Neutrophil (primary cell): ENCODE results near the gene SMURF2.
"Not testable (repeated sequence)": the region's sequence is repeated elsewhere in the genome, so short reads cannot be mapped to it uniquely, and the experiment has no call there.

Source experiments
- H3K27ac ChIP-seq: fragments of 200-600 bp; sonication (generic); 2 replicates; pipeline ENCODE4 v1.5.1; 2016; ENCODE audit warnings: mild to moderate bottlenecking, moderate library complexity
- H3K27me3 ChIP-seq: fragments of 200-600 bp; sonication (generic); 2 replicates; pipeline ENCODE4 v1.6.0; 2016; ENCODE audit warnings: mild to moderate bottlenecking
- H3K36me3 ChIP-seq: fragments of 200-600 bp; sonication (generic); 2 replicates; pipeline ENCODE4 v1.5.1; 2017
- H3K4me1 ChIP-seq, 2 experiments: fragments of 200-600 bp in 1 of 2; sonication (generic) in 1 of 2; 1 replicate in 1 of 2; 2 replicates in 1 of 2; pipeline versions ENCODE4 v1.5.1 to v1.6.1; 2013 to 2016; ENCODE audit warnings: low read depth in 1 of 2, low read length in 1 of 2, mild to moderate bottlenecking in 1 of 2, moderate library complexity in 1 of 2; ENCODE audit not compliant: control insufficient read depth in 1 of 2, insufficient read depth in 1 of 2
- H3K4me3 ChIP-seq, 2 experiments: fragments of 200-600 bp in 1 of 2; sonication (generic) in 1 of 2; 1 replicate in 1 of 2; 2 replicates in 1 of 2; pipeline ENCODE4 v1.5.1; 2013 to 2016; ENCODE audit warnings: low read depth in 1 of 2, low read length in 1 of 2, mild to moderate bottlenecking in 1 of 2, moderate library complexity in 1 of 2
- H3K9me3 ChIP-seq: fragments of 200-600 bp; sonication (generic); 2 replicates; pipeline ENCODE4 v1.5.1; 2016
- TF ChIP-seq, protein P1 (sequence below): fragments of 200-600 bp; sonication (generic); IDR thresholded peaks from 2 replicates; pipeline ENCODE4 v1.5.1; 2016; ENCODE audit warnings: antibody characterized with exemption

Gene SMURF2

GRCh38 chr17:64661726-64661975 is 456 bp downstream of the SMURF2 start:
- Histone ChIP-seq H3K27me3 (no peaks in the 10 kb centered on the region), H3K27ac (peak overlapping the region; percentile 98), H3K4me3 (peak overlapping the region; percentile 75 to 78), H3K4me1 (peaks cover 20 to 21% of the 10 kb centered on the region in 2 experiments), H3K36me3 (no peaks in the 10 kb centered on the region), H3K9me3 (no peaks in the 10 kb centered on the region)
- TF ChIP-seq, protein P1, sequence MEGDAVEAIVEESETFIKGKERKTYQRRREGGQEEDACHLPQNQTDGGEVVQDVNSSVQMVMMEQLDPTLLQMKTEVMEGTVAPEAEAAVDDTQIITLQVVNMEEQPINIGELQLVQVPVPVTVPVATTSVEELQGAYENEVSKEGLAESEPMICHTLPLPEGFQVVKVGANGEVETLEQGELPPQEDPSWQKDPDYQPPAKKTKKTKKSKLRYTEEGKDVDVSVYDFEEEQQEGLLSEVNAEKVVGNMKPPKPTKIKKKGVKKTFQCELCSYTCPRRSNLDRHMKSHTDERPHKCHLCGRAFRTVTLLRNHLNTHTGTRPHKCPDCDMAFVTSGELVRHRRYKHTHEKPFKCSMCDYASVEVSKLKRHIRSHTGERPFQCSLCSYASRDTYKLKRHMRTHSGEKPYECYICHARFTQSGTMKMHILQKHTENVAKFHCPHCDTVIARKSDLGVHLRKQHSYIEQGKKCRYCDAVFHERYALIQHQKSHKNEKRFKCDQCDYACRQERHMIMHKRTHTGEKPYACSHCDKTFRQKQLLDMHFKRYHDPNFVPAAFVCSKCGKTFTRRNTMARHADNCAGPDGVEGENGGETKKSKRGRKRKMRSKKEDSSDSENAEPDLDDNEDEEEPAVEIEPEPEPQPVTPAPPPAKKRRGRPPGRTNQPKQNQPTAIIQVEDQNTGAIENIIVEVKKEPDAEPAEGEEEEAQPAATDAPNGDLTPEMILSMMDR: no peak

- not testable (repeated sequence) for H3K36me3 ChIP-seq, H3K27me3 ChIP-seq, H3K9me3 ChIP-seq
- H3K4me1 ChIP-seq: peaks cover 20 to 21% of the 10 kb centered on the region in 2 experiments
- peak overlapping the region; percentile 75 to 78 for H3K4me3 ChIP-seq
- peak overlapping the region; percentile 98 for H3K27ac ChIP-seq
Observed at GRCh38 chr17:64660978-64661725, 955 bp downstream of the SMURF2 start.

DNA sequence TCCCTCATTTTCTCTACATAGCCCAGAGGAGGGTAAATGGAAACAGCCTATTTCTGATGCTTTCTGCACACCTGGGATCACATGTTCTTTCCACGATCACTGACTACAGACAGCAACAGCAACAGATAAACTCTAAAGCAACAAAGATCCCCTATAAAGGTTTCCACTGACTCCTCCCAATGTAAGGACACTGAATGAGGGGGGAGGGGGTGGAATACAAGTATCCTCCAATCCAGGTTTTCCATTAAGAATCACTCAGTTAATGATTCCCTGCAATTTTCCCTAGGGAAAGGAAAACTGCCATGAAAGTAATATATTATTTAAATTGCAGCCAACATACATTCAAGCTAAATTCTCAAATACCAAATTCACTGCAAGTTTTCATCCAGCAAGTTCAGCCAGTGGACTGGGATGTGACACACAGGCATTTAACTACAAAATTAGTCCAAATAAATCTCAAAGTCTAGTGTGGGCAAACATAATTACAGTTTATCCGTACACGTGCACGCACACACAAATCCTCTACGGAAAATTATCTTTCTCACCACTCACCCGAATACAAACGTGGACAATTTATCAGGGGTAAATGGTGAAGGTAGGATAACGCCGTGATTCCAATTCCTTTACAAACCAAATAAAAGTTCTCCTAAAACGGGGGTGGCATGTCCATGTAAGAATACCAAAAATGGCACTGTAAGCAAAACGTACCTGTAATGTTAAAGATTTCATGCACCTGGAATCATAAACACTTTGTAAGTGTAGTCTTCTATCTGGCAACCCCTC is 1.7 kb downstream of the SMURF2 start:
- Histone ChIP-seq H3K4me1 (peaks cover 20 to 21% of the 10 kb centered on the region in 2 experiments), H3K4me3 (peak overlapping the region; percentile 75 to 78), H3K27ac (peak overlapping the region; percentile 98)
- H3K36me3 ChIP-seq, H3K9me3 ChIP-seq, H3K27me3 ChIP-seq: not testable (repeated sequence)

- Histone ChIP-seq H3K27ac (no peak overlapping the region), H3K4me3 (no peak overlapping the region), H3K27me3 (no peaks in the 10 kb centered on the region), H3K4me1 (peaks cover 20 to 21% of the 10 kb centered on the region in 2 experiments), H3K36me3 (no peaks in the 10 kb centered on the region), H3K9me3 (no peaks in the 10 kb centered on the region)
- TF ChIP-seq, protein P1: no peak
Observed at GRCh38 chr17:64658931-64659330, 3.2 kb downstream of the SMURF2 start.

GRCh38 chr17:64657610-64658125 is 4.4 kb downstream of the SMURF2 start:
- Histone ChIP-seq H3K27ac (no peak overlapping the region), H3K4me3 (no peak overlapping the region), H3K27me3 (no peaks in the 10 kb centered on the region), H3K9me3 (no peaks in the 10 kb centered on the region), H3K36me3 (no peaks in the 10 kb centered on the region), H3K4me1 (peaks cover 17 to 18% of the 10 kb centered on the region in 2 experiments)
- TF ChIP-seq, protein P1: no peak

GRCh38 chr17:64655704-64656103 is 6.4 kb downstream of the SMURF2 start:
- TF ChIP-seq, protein P1: no peak
- Histone ChIP-seq H3K9me3 (no peaks in the 10 kb centered on the region), H3K36me3 (no peaks in the 10 kb centered on the region), H3K4me3 (no peak overlapping the region), H3K27ac (no peak overlapping the region), H3K27me3 (no peaks in the 10 kb centered on the region), H3K4me1 (peaks cover 13 to 19% of the 10 kb centered on the region in 2 experiments)
